WTC11 (cell line): ENCODE measurements around the gene ARHGAP26. TPM values are rescaled to one million over a fixed set of nuclear protein-coding genes. Genes with fewer than 3 reads are reported as not detected.

Experiments used
- ATAC-seq: fragments of 200-7000 bp; cut with Tn5 transposase; 2 replicates; pipeline ENCODE4 v1.10.0; 2021; ENCODE audit warnings: mild to moderate bottlenecking, moderate library complexity
- CTCF ChIA-PET: fragments of 300-600 bp; sonication (Branson Sonifier 250); formaldehyde crosslinking; loops from one replicate; lab custom pipeline; 2021; ENCODE audit warnings: antibody characterized with exemption; lab: Charles Lee
- POLR2A ChIA-PET: fragments of 350-600 bp; sonication (Branson Sonifier 250); formaldehyde crosslinking; loops from one replicate; lab custom pipeline; 2021; ENCODE audit warnings: antibody characterized with exemption; lab: Charles Lee
- DNase-seq: peaks from one replicate; pipeline ENCODE4 v3.0.0; 2021; ENCODE audit warnings: low spot score
- H3K27ac Mint-ChIP-seq: 2 replicates; pipeline ENCODE4 v1.8.0; 2021; ENCODE audit warnings: mixed read lengths
- H3K27me3 Mint-ChIP-seq: 2 replicates; pipeline ENCODE4 v1.8.0; 2021; ENCODE audit warnings: low read depth, mild to moderate bottlenecking, moderate library complexity, mixed read lengths
- H3K36me3 Mint-ChIP-seq: 2 replicates; pipeline ENCODE4 v1.8.0; 2021; ENCODE audit warnings: mixed read lengths
- H3K4me1 Mint-ChIP-seq: 2 replicates; pipeline ENCODE4 v1.8.0; 2022; ENCODE audit warnings: mixed read lengths
- H3K4me3 Mint-ChIP-seq: 2 replicates; pipeline ENCODE4 v1.8.0; 2021; ENCODE audit warnings: mild to moderate bottlenecking, moderate library complexity, mixed read lengths
- H3K9me3 Mint-ChIP-seq: 2 replicates; pipeline ENCODE4 v1.8.0; 2021; ENCODE audit warnings: mixed read lengths
- ATF3 ChIP-seq: sonication (generic); formaldehyde crosslinking; conservative IDR thresholded peaks from 2 replicates; pipeline ENCODE4 v1.8.1; 2022; ENCODE audit warnings: mild to moderate bottlenecking, missing genetic modification reagents
- CREM ChIP-seq: sonication (generic); formaldehyde crosslinking; IDR thresholded peaks from 2 replicates; pipeline ENCODE4 v1.8.1; 2022; ENCODE audit warnings: mild to moderate bottlenecking, missing genetic modification reagents, moderate library complexity
- FOXP1 ChIP-seq: sonication (generic); formaldehyde crosslinking; IDR thresholded peaks from 2 replicates; pipeline ENCODE4 v1.8.0; 2022; ENCODE audit warnings: missing genetic modification reagents, mild to moderate bottlenecking, moderate library complexity, borderline replicate concordance
- JAZF1 ChIP-seq: fragments of 250-450 bp; sonication (Bioruptor Pico); IDR thresholded peaks from 2 replicates; pipeline ENCODE4 v1.9.0; 2021; ENCODE audit warnings: moderate library complexity, mild to moderate bottlenecking, inconsistent platforms
- MAX ChIP-seq: sonication (generic); formaldehyde crosslinking; IDR thresholded peaks from 2 replicates; pipeline ENCODE4 v1.8.0; 2022; ENCODE audit warnings: mild to moderate bottlenecking, missing genetic modification reagents
- NFATC4 ChIP-seq: fragments of 250-450 bp; sonication (Bioruptor Pico); IDR thresholded peaks from 2 replicates; pipeline ENCODE4 v1.9.0; 2021; ENCODE audit warnings: mild to moderate bottlenecking
- SOX15 ChIP-seq: fragments of 250-450 bp; sonication (Bioruptor Pico); IDR thresholded peaks from 2 replicates; pipeline ENCODE4 v1.9.0; 2021; ENCODE audit warnings: mild to moderate bottlenecking
- TEAD1 ChIP-seq: sonication (generic); formaldehyde crosslinking; IDR thresholded peaks from 2 replicates; pipeline ENCODE4 v1.8.0; 2022; ENCODE audit warnings: mild to moderate bottlenecking, missing genetic modification reagents
- TP53 ChIP-seq: sonication (generic); formaldehyde crosslinking; IDR thresholded peaks from 2 replicates; pipeline ENCODE4 v1.8.1; 2023; ENCODE audit warnings: mild to moderate bottlenecking, missing genetic modification reagents
- ZBTB21 ChIP-seq: sonication (generic); formaldehyde crosslinking; IDR thresholded peaks from 2 replicates; pipeline ENCODE4 v1.8.1; 2023; ENCODE audit warnings: mild to moderate bottlenecking, missing genetic modification reagents, borderline replicate concordance
- ZNF232 ChIP-seq: sonication (generic); formaldehyde crosslinking; IDR thresholded peaks from 2 replicates; pipeline ENCODE4 v1.8.0; 2022; ENCODE audit warnings: mild to moderate bottlenecking, missing genetic modification reagents
- ZNF425 ChIP-seq: fragments of 250-450 bp; sonication (Bioruptor Pico); conservative IDR thresholded peaks from 2 replicates; pipeline ENCODE4 v1.9.0; 2021; ENCODE audit warnings: mild to moderate bottlenecking
- ZNF671 ChIP-seq: fragments of 250-450 bp; sonication (Bioruptor Pico); IDR thresholded peaks from 2 replicates; pipeline ENCODE4 v1.8.0; 2021; ENCODE audit warnings: mild to moderate bottlenecking
- total RNA-seq: library from RNA; stranded (reverse); gene quantifications from 3 replicates; pipeline ENCODE4 v1.2.3, GENCODE V29; 2021
- TF ChIP-seq, protein P1 (sequence below): sonication (generic); formaldehyde crosslinking; IDR thresholded peaks from 2 replicates; pipeline ENCODE4 v1.8.0; 2022; ENCODE audit warnings: missing genetic modification reagents
- TF ChIP-seq, protein P2 (sequence below): sonication (generic); formaldehyde crosslinking; IDR thresholded peaks from 2 replicates; pipeline ENCODE4 v1.8.1; 2023; ENCODE audit warnings: mild to moderate bottlenecking, missing genetic modification reagents
- TF ChIP-seq, protein P3 (sequence below): sonication (generic); formaldehyde crosslinking; IDR thresholded peaks from 2 replicates; pipeline ENCODE4 v1.8.1; 2023; ENCODE audit warnings: mild to moderate bottlenecking, missing genetic modification reagents

The ARHGAP26 gene
- total RNA-seq, 1 experiment from 2014 or later, result 22.3 TPM

- TF ChIP-seq CREM (no peak), ZNF425 (no peak), TEAD1 (CRISPR knock-in tag) (no peak), NFATC4 (CRISPR knock-in tag) (no peak), ATF3 (CRISPR knock-in tag) (no peak), JAZF1 (CRISPR knock-in tag) (no peak), ZNF671 (CRISPR knock-in tag) (no peak)
- TF ChIP-seq, protein P1, sequence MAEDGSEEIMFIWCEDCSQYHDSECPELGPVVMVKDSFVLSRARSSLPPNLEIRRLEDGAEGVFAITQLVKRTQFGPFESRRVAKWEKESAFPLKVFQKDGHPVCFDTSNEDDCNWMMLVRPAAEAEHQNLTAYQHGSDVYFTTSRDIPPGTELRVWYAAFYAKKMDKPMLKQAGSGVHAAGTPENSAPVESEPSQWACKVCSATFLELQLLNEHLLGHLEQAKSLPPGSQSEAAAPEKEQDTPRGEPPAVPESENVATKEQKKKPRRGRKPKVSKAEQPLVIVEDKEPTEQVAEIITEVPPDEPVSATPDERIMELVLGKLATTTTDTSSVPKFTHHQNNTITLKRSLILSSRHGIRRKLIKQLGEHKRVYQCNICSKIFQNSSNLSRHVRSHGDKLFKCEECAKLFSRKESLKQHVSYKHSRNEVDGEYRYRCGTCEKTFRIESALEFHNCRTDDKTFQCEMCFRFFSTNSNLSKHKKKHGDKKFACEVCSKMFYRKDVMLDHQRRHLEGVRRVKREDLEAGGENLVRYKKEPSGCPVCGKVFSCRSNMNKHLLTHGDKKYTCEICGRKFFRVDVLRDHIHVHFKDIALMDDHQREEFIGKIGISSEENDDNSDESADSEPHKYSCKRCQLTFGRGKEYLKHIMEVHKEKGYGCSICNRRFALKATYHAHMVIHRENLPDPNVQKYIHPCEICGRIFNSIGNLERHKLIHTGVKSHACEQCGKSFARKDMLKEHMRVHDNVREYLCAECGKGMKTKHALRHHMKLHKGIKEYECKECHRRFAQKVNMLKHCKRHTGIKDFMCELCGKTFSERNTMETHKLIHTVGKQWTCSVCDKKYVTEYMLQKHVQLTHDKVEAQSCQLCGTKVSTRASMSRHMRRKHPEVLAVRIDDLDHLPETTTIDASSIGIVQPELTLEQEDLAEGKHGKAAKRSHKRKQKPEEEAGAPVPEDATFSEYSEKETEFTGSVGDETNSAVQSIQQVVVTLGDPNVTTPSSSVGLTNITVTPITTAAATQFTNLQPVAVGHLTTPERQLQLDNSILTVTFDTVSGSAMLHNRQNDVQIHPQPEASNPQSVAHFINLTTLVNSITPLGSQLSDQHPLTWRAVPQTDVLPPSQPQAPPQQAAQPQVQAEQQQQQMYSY (CRISPR knock-in tag), result no peak
Measured at GRCh38 chr5:142862594-142862993, 92.4 kb downstream of the ARHGAP26 start (continued).

DNA sequence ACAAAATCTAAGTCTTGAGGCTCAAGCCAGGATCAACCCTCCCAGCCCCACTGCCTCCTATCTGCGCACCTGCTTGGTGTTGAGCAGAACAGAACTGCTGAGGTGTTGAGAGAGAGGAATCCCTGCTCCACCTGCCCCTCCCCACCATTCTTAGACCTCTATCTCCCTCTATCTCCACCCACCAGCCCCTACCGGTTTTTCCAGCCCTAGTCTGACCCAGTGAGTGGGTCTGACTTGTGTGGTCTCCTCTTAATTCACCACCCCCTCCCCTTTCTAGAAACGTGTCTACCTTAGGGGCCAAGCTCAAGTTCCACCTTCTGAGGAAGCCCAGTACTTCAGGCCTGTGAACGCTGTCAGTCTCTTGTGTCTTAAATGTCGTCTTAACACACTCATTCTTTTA is 93.7 kb downstream of the ARHGAP26 start:
- CTCF ChIA-PET, result interaction anchor here (0.6 to 3.3 kb wide), 11 partner anchors 10 to 150 kb away, joined by 3 to 18 read pairs (median 4); partner anchors contain the start of gene ARHGAP26
- no peaks in the 10 kb centered on the region for H3K9me3 Mint-ChIP-seq
- no peaks in the 10 kb centered on the region for H3K27me3 Mint-ChIP-seq
- peaks cover 81% of the 10 kb centered on the region for H3K4me1 Mint-ChIP-seq
- 0 out of 2 replicates have a peak, but pooled peaks have one; percentile 25 for TF ChIP-seq ZBTB21 (CRISPR knock-in tag)
- TF ChIP-seq, protein P2, sequence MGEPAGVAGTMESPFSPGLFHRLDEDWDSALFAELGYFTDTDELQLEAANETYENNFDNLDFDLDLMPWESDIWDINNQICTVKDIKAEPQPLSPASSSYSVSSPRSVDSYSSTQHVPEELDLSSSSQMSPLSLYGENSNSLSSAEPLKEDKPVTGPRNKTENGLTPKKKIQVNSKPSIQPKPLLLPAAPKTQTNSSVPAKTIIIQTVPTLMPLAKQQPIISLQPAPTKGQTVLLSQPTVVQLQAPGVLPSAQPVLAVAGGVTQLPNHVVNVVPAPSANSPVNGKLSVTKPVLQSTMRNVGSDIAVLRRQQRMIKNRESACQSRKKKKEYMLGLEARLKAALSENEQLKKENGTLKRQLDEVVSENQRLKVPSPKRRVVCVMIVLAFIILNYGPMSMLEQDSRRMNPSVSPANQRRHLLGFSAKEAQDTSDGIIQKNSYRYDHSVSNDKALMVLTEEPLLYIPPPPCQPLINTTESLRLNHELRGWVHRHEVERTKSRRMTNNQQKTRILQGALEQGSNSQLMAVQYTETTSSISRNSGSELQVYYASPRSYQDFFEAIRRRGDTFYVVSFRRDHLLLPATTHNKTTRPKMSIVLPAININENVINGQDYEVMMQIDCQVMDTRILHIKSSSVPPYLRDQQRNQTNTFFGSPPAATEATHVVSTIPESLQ, result no peak
- DNase-seq (peak; percentile 52), ATAC-seq (peak; percentile 82)
- peak overlapping the region; percentile 91 for H3K27ac Mint-ChIP-seq
- H3K36me3 Mint-ChIP-seq, result no peaks in the 10 kb centered on the region
- peak overlapping the region; percentile 53 for H3K4me3 Mint-ChIP-seq
- POLR2A ChIA-PET, result no interaction called here

GRCh38 chr5:142864290-142865260 is 94.4 kb downstream of the ARHGAP26 start:
- Mint-ChIP-seq H3K27ac (peak overlapping the region; percentile 91), H3K4me1 (peaks cover 79% of the 10 kb centered on the region), H3K36me3 (no peaks in the 10 kb centered on the region), H3K27me3 (no peaks in the 10 kb centered on the region), H3K4me3 (peak overlapping the region; percentile 53), H3K9me3 (no peaks in the 10 kb centered on the region)
- DNase-seq, result no peak
- ATAC-seq, result peak; percentile 5
- ChIA-PET CTCF (interaction anchor here (0.6 to 3.3 kb wide), 14 partner anchors 9 to 151 kb away, joined by 3 to 18 read pairs (median 4); partner anchors contain the start of gene ARHGAP26), POLR2A (no interaction called here)
- TF ChIP-seq, protein P3, sequence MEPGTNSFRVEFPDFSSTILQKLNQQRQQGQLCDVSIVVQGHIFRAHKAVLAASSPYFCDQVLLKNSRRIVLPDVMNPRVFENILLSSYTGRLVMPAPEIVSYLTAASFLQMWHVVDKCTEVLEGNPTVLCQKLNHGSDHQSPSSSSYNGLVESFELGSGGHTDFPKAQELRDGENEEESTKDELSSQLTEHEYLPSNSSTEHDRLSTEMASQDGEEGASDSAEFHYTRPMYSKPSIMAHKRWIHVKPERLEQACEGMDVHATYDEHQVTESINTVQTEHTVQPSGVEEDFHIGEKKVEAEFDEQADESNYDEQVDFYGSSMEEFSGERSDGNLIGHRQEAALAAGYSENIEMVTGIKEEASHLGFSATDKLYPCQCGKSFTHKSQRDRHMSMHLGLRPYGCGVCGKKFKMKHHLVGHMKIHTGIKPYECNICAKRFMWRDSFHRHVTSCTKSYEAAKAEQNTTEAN (CRISPR knock-in tag), result no peak
- TF ChIP-seq, protein P1 (CRISPR knock-in tag), result 0 out of 2 replicates have a peak, but pooled peaks have one; percentile 12
- TF ChIP-seq MAX (CRISPR knock-in tag) (no peak), SOX15 (CRISPR knock-in tag) (no peak), TP53 (CRISPR knock-in tag) (no peak), ZNF232 (CRISPR knock-in tag) (no peak), FOXP1 (no peak)
